GM12892 (cell line): ENCODE measurements around the gene TRAF3IP1.

Experiments used
- DNase-seq: peaks from one replicate; pipeline ENCODE4 v3.0.0; 2011; ENCODE audit not compliant: insufficient read length
- FAIRE-seq: peaks from 2 replicates; lab custom pipeline; 2011; peaks lifted over from hg19 to GRCh38; lab: Jason Lieb, UNC
- POLR2A ChIP-seq: IDR thresholded peaks from 2 replicates; pipeline ENCODE4 v1.6.1; 2011; ENCODE audit warnings: low read depth, low read length, control low read depth
- POLR2AphosphoS5 ChIP-seq: IDR thresholded peaks from 2 replicates; pipeline ENCODE4 v1.6.1; 2011; ENCODE audit warnings: low read depth, low read length, control low read depth
- TAF1 ChIP-seq: IDR thresholded peaks from 2 replicates; pipeline ENCODE4 v1.6.1; 2011; ENCODE audit warnings: low read depth, mild to moderate bottlenecking, control low read depth, low read length, borderline replicate concordance

Gene TRAF3IP1

GRCh38 chr2:238380785-238381184 lies 60.5 kb downstream of the TRAF3IP1 start:
- FAIRE-seq (no peak), DNase-seq (no peak)
- TF ChIP-seq POLR2A (no peak), TAF1 (no peak), POLR2AphosphoS5 (no peak)

- FAIRE-seq (no peak), DNase-seq (no peak)
- TF ChIP-seq TAF1 (no peak), POLR2AphosphoS5 (no peak), POLR2A (no peak)
Observed at GRCh38 chr2:238381341-238382115, 61.2 kb downstream of the TRAF3IP1 start.

DNA sequence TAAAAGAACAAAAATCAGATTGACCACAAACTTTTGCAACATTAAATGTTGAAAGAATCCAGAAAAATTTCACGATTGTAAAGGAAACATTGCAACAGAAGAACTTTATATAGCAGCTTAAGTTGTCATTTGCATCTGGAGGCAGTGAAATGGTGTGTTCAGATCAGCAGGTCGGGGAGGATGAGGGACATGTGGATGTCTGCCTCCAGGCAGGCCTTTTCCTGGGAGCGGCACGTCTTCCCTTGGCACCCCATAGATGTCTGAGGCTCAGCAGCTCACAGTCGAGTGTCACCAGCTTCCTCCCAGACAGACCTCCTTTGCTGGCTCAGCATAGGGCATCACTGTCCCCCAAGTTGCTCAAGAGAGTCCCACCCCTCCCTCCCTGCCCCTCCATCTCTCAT lies 62.1 kb downstream of the TRAF3IP1 start:
- DNase-seq (no peak), FAIRE-seq (no peak)
- TF ChIP-seq TAF1 (no peak), POLR2AphosphoS5 (no peak), POLR2A (no peak)

- no peak for FAIRE-seq
- no peak for DNase-seq
- TF ChIP-seq POLR2A: no peak
- TF ChIP-seq POLR2AphosphoS5: no peak
- TF ChIP-seq TAF1: no peak
Observed at GRCh38 chr2:238383135-238383534, 62.8 kb downstream of the TRAF3IP1 start.

- DNase-seq (no peak), FAIRE-seq (no peak)
- TF ChIP-seq POLR2AphosphoS5: no peak
- no peak for TF ChIP-seq TAF1
- no peak for TF ChIP-seq POLR2A
Observed at GRCh38 chr2:238383743-238384380, 63.5 kb downstream of the TRAF3IP1 start.

- DNase-seq: no peak
- TF ChIP-seq POLR2A (no peak), POLR2AphosphoS5 (no peak), TAF1 (no peak)
- no peak for FAIRE-seq
Observed at GRCh38 chr2:238387332-238387731, 67.0 kb downstream of the TRAF3IP1 start.

GRCh38 chr2:238388794-238389193 lies 68.5 kb downstream of the TRAF3IP1 start:
- DNase-seq (no peak), FAIRE-seq (no peak)
- TF ChIP-seq POLR2AphosphoS5: no peak
- TF ChIP-seq POLR2A: no peak
- TF ChIP-seq TAF1: no peak

DNA sequence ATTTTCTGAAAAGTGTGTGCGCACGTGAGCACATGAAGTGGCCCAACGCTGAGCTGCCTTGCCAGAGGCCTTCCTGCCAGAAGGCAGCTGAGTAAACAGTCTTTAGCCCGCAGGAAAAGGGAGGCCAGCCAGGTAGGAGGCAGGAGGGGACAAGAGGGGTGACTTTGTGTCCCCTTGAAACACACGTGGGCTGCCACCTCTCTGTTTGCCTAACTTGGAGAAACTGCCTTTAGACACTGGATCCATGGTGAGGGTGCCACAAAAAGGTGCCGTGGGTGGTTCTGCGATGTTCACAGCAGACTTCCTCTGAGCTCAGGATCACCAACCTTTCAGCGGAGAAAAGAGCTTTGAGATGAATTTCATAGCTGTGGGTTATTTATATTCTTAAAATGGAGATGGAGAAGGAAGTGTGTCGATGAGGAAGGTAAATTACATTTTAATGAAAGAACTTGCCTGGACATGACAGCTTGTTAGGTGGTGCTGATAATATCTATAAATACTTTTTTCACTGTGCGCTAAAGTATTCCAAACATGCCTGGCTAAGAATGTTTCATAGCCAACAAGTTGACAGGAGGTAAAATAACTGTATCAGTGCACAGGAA lies 69.8 kb downstream of the TRAF3IP1 start:
- no peak for FAIRE-seq

GRCh38 chr2:238391042-238391689 lies 70.8 kb downstream of the TRAF3IP1 start:
- DNase-seq: no peak
- no peak for TF ChIP-seq POLR2AphosphoS5
- no peak for TF ChIP-seq POLR2A
- TF ChIP-seq TAF1: no peak
- no peak for FAIRE-seq

More for the DNA sequence above, 69.8 kb downstream of the TRAF3IP1 start:
- TF ChIP-seq TAF1: no peak
- no peak for TF ChIP-seq POLR2AphosphoS5
- TF ChIP-seq POLR2A: no peak
- no peak for DNase-seq

GRCh38 chr2:238396663-238397062 lies 76.3 kb downstream of the TRAF3IP1 start:
- TF ChIP-seq TAF1: no peak
- TF ChIP-seq POLR2A: no peak
- no peak for TF ChIP-seq POLR2AphosphoS5
- FAIRE-seq (no peak), DNase-seq (no peak)

DNA sequence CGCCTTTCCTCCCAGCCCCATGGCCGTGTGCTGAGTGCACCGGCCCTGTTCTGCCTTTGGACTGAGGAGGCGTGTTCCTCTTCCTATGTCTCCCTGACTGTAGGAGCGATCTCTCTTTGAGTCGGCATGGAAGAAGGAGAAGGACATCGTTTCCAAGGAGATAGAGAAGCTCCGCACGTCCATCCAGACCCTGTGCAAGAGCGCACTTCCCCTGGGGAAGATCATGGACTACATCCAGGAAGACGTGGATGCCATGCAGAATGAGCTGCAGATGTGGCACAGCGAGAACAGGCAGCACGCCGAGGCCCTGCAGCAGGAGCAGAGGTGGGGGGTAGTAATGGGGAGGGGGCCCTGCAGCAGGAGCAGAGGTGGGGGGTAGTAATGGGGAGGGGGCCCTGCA lies 77.0 kb downstream of the TRAF3IP1 start:
- no peak for TF ChIP-seq POLR2AphosphoS5
- no peak for TF ChIP-seq POLR2A
- no peak for TF ChIP-seq TAF1

More for the DNA sequence above, 77.0 kb downstream of the TRAF3IP1 start:
- DNase-seq (no peak), FAIRE-seq (no peak)
